PC-3 (cell line): Measurements from ENCODE around the gene PRTFDC1.

Experiments used
- CTCF ChIP-seq: fragments of 300-600 bp; sonication (generic); conservative IDR thresholded peaks from 2 replicates; pipeline ENCODE4 v1.5.1; 2017; ENCODE audit warnings: antibody characterized with exemption, low read depth, mild to moderate bottlenecking, low read length
- EZH2 ChIP-seq: fragments of 300-600 bp; sonication (generic); IDR thresholded peaks from one replicate; pipeline ENCODE4 v1.6.1; 2017; ENCODE audit warnings: antibody characterized with exemption, mild to moderate bottlenecking, low read length; ENCODE audit not compliant: unreplicated experiment
- EZH2phosphoT487 ChIP-seq: fragments of 300-600 bp; sonication (generic); IDR thresholded peaks from 2 replicates; pipeline ENCODE4 v1.6.1; 2018; ENCODE audit warnings: mild to moderate bottlenecking, antibody characterized with exemption, low read length, borderline replicate concordance

GRCh38 chr10:24981161-24981710 is 28.8 kb upstream of the PRTFDC1 start:
- TF ChIP-seq CTCF (no peak), EZH2 (no peak), EZH2phosphoT487 (no peak)
